Mucosa of descending colon (tissue), 3 donors: ENCODE results near the gene HOOK1. TPM values are rescaled to one million over a fixed set of nuclear protein-coding genes. Genes with fewer than 3 reads are reported as not detected.
"Not testable (repeated sequence)": the region's sequence is repeated elsewhere in the genome, so short reads cannot be mapped to it uniquely, and the experiment has no call there.

ENCODE experiments used
- ATAC-seq: fragments of 200-7000 bp; cut with Tn5 transposase; one replicate; pipeline ENCODE4 v1.9.1; 2020; ENCODE audit warnings: mild to moderate bottlenecking, moderate library complexity
- DNase-seq, 3 donors: peaks; one replicate each; pipeline ENCODE4 v3.0.0-alpha.2; 2020
- H3K36me3 ChIP-seq: fragments of 200-600 bp; one replicate; pipeline ENCODE4 v1.8.0; 2021; ENCODE audit warnings: low read depth, mild to moderate bottlenecking
- H3K4me1 ChIP-seq: fragments of 200-600 bp; one replicate; pipeline ENCODE4 v1.8.0; 2021; ENCODE audit warnings: low read depth, mild to moderate bottlenecking
- H3K4me3 ChIP-seq: fragments of 200-600 bp; one replicate; pipeline ENCODE4 v1.8.0; 2021; ENCODE audit warnings: mild to moderate bottlenecking
- H3K9me3 ChIP-seq: fragments of 200-600 bp; one replicate; pipeline ENCODE4 v1.8.0; 2021; ENCODE audit warnings: mild to moderate bottlenecking
- CTCF ChIP-seq: fragments of 200-600 bp; IDR thresholded peaks from one replicate; pipeline ENCODE4 v1.8.0; 2022; ENCODE audit warnings: antibody characterized with exemption, mild to moderate bottlenecking
- intact Hi-C, 2 donors: fragments of 100-400 bp; cut with DNase I in 1 of 2; cut with micrococcal nuclease in 1 of 2; formaldehyde crosslinking; loops; one replicate each; pipeline versions ENCODE4 v1.11.0 to v1.11.1; 2022; cut with DNase I, micrococcal nuclease
- total RNA-seq, 3 donors: library from RNA; stranded (reverse); fragmentation: NEBNext Ultra II Directional in 2 of 3; extraction: Animal tissue kit (Norgen Biotek cat#: 25700) in 2 of 3; gene quantifications; one replicate each; pipeline versions ENCODE4 v1.2.1 to v1.2.4, GENCODE V29; 2021 to 2023
- donor health status: DM: no; HTN: no; CAD: no; lungs with moderate emphysema.
- donor health status: DM: no; HTN: no; CAD: no.
- donor health status: DM: no; HTN: yes; CAD: no.

HOOK1 gene
- total RNA-seq, 3 donors from 2014 or later, result 26.9 to 58.6 (median 55.9) TPM

DNA sequence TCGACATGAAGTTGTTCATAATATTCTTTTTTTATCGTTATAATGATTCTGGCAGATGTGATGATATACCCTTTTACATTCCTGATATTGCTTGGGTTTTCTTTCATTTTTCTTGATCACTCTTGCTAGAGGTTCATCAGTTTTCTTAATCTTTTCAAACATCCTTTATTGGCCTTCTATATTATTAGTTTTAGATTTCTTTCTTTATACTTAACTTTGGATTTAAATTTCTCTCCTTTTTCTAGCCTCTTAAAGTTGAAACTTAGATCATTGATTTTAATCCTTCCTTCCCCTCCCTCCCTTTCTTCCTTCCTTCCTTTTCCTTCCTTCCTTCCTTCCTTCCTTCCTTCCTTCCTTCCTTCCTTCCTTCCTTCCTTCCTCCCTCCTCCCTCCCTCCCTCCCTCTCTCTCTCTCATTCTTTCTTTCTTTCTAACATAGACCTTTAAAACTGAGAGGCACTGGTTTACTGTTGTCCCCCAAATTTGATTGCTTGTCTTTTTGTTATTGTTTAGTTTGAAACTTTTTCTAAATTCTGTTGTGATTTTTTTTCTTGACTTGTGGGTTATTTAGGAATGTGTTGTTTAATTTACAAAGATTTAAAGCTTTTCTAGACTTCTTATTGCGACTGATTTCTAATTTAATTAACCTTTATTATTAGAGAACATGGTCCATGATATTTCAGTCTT lies 31.6 kb downstream of the HOOK1 start:
- TF ChIP-seq CTCF, result no peak
- intact Hi-C loops, result no loop called here
- Histone ChIP-seq H3K4me1 (no peaks in the 10 kb centered on the region), H3K36me3 (no peaks in the 10 kb centered on the region), H3K4me3 (no peak overlapping the region), H3K9me3 (no peaks in the 10 kb centered on the region)
- DNase-seq, result no peak
- no peak for ATAC-seq

- no peaks in the 10 kb centered on the region for H3K9me3 ChIP-seq
- no peak overlapping the region for H3K4me3 ChIP-seq
- DNase-seq (no peak), ATAC-seq (no peak)
- no peaks in the 10 kb centered on the region for H3K4me1 ChIP-seq
- no peaks in the 10 kb centered on the region for H3K36me3 ChIP-seq
- intact Hi-C loops, result no loop called here
- no peak for TF ChIP-seq CTCF
Measured at GRCh38 chr1:59846895-59847282, 32.1 kb downstream of the HOOK1 start.

DNA sequence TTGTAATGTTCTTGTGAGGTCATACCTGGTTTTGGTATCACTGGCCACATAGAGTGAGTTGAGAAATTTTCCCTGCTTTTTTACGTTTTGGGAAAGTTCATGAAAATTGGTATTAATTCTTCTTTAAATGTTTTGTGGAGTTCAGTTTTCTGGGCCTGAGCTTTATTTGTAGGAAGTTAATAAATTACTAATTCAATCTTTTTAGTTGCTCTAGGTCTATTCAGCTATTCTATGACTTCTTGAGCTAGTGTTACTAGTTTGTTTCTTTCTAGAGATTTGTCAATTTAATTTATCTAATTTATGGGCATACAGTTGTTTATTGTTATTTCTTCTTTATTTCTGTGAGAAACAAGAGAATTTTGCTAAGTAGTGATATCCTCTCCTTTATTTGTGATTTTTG lies 37.4 kb downstream of the HOOK1 start:
- no peak overlapping the region for H3K4me3 ChIP-seq
- no peak for ATAC-seq
- no peaks in the 10 kb centered on the region for H3K4me1 ChIP-seq
- no peak for TF ChIP-seq CTCF
- no peak for DNase-seq
- H3K9me3 ChIP-seq, result no peaks in the 10 kb centered on the region
- intact Hi-C loops, result no loop called here
- H3K36me3 ChIP-seq, result no peaks in the 10 kb centered on the region

DNA sequence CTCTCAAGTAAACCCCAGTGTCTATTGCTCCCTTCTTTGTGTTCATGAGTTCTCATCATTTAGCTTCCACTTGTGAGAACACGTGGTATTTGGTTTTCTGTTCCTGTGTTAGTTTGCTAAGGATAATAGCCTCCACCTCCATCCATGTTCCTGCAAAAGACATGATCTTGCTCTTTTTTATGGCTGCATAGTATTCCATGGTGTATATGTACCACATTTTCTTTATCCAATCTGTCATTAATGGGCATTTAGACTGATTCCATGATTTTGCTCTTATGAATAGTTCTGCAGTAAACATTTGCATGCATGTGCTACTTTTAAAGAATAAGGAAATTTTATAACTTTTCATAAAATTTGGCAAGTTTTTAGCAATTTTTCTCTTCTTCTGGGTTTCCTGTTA lies 40.5 kb downstream of the HOOK1 start:
- H3K4me1 ChIP-seq, result peaks cover 15% of the 10 kb centered on the region
- H3K4me3 ChIP-seq, intact Hi-C loops, ATAC-seq, H3K36me3 ChIP-seq, DNase-seq, H3K9me3 ChIP-seq: not testable (repeated sequence)

GRCh38 chr1:59856725-59857338 lies 42.1 kb downstream of the HOOK1 start:
- peaks cover 17% of the 10 kb centered on the region for H3K4me1 ChIP-seq
- no peaks in the 10 kb centered on the region for H3K9me3 ChIP-seq
- TF ChIP-seq CTCF, result no peak
- ATAC-seq, result peak; percentile 90
- H3K4me3 ChIP-seq, result no peak overlapping the region
- H3K36me3 ChIP-seq, result no peaks in the 10 kb centered on the region
- peak in 2 of 3 donors; percentile 49 to 75 for DNase-seq
- intact Hi-C loops, result no loop called here

GRCh38 chr1:59857679-59858354 lies 43.1 kb downstream of the HOOK1 start:
- Histone ChIP-seq H3K9me3 (no peaks in the 10 kb centered on the region), H3K4me3 (no peak overlapping the region), H3K36me3 (no peaks in the 10 kb centered on the region), H3K4me1 (peaks cover 17% of the 10 kb centered on the region)
- TF ChIP-seq CTCF, result no peak
- DNase-seq (no peak), ATAC-seq (peak; percentile 82)
- intact Hi-C loops, result no loop called here
